Erythroblast (primary cell): ENCODE measurements around the gene TMEM87A.

ENCODE experiments used
- GATA1 ChIP-seq: IDR thresholded peaks from 2 replicates; pipeline ENCODE4 v1.6.1; 2011; ENCODE audit warnings: low read depth, mild to moderate bottlenecking, control low read depth, low read length, moderate library complexity
- POLR2A ChIP-seq: IDR thresholded peaks from 2 replicates; pipeline ENCODE4 v1.6.1; 2011; ENCODE audit warnings: mild to moderate bottlenecking, low read length

DNA sequence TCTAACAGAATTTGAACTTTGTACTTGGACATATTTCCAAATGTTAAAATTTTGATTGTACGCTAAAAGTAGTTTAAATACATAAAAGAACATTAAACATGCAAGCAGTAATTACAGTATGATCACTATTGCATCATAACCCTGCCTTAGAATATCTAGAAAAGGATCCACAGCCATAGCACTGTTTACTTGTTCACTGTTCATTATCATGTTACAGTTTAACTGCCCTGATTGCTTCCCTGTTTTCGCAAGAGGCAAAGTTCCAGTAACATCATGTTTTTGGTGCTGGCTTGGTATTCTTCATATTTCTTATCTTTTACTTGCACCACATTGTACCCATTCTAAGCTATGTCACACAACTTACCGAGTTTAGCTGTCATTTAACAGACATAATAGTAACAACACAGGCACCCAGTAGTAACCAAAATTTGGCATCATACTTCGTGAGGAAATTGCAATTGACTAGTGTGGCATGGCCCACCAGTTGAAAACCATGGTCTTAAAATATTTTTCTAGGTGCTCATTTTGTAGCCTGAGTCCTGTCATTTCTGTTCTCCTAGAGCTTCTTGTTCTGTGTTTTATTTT lies 13.3 kb upstream of the TMEM87A start:
- TF ChIP-seq POLR2A: no peak
- TF ChIP-seq GATA1: no peak
